ENCODE measurements around the gene RHBDD2. TPM values are rescaled to one million over a fixed set of nuclear protein-coding genes. Genes with fewer than 3 reads are reported as not detected.
"Not testable (repeated sequence)": the region's sequence is repeated elsewhere in the genome, so short reads cannot be mapped to it uniquely, and the experiment has no call there.

RHBDD2 gene
- total RNA-seq, 2 donors from 2014 or later = 42.6 to 51.0 TPM

DNA sequence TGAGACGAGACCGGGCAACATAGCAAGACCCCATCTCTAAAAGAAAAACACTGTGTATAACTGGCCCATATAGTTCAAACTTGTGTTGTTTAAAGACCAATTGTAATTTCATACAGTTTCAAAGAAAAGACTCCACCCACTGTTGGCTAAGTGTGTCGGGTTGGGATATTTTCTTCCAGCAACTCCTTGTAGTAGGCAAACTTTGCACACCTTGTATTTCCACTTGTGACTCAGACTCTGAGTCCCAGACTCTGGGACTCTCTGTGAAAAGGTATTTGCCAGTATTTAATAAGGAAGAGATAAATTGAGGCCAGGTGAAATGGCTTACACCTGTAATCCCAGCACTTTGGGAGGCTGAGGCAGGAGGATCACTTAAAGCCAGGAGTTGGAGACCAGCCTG is 29.3 kb upstream of the RHBDD2 start:
- no peak for DNase-seq
- no peak overlapping the region for H3K9ac ChIP-seq (ENCODE audit: low read depth in 2 of 2, low read length in 2 of 2)
- H3K36me3 ChIP-seq = no peaks in the 10 kb centered on the region
- H3K9me3 ChIP-seq = no peaks in the 10 kb centered on the region
- H3K27ac ChIP-seq = no peak overlapping the region
- no peak overlapping the region for H3K4me3 ChIP-seq
- no peaks in the 10 kb centered on the region for H3K27me3 ChIP-seq
- no peaks in the 10 kb centered on the region for H3K4me1 ChIP-seq
- intact Hi-C loops (cut with DNase I) = no loop called here
- TF ChIP-seq, protein P1, sequence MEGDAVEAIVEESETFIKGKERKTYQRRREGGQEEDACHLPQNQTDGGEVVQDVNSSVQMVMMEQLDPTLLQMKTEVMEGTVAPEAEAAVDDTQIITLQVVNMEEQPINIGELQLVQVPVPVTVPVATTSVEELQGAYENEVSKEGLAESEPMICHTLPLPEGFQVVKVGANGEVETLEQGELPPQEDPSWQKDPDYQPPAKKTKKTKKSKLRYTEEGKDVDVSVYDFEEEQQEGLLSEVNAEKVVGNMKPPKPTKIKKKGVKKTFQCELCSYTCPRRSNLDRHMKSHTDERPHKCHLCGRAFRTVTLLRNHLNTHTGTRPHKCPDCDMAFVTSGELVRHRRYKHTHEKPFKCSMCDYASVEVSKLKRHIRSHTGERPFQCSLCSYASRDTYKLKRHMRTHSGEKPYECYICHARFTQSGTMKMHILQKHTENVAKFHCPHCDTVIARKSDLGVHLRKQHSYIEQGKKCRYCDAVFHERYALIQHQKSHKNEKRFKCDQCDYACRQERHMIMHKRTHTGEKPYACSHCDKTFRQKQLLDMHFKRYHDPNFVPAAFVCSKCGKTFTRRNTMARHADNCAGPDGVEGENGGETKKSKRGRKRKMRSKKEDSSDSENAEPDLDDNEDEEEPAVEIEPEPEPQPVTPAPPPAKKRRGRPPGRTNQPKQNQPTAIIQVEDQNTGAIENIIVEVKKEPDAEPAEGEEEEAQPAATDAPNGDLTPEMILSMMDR (IDR thresholded peaks at IDR 0.05) = no peak

DNA sequence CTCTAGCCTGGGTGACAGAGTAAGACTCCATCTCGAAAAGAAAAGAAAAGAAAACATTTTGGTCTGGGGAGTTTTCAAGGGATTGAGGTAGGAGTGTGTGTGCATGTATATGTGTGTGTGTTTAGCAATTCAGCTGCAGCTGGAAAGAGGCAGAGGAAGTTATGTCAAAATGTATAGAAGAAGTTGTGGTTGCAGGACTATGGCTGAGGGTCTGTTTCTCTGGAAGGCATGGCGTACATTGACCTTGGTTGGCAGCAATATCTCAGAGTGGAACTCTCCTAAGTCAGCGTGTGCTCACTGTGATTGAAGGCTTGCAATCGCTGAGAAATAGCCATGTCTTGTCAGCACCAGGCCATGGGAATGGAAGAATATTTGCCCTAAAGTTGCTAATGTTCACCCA is 28.6 kb upstream of the RHBDD2 start:
- intact Hi-C loops (cut with DNase I) = no loop called here

DNA sequence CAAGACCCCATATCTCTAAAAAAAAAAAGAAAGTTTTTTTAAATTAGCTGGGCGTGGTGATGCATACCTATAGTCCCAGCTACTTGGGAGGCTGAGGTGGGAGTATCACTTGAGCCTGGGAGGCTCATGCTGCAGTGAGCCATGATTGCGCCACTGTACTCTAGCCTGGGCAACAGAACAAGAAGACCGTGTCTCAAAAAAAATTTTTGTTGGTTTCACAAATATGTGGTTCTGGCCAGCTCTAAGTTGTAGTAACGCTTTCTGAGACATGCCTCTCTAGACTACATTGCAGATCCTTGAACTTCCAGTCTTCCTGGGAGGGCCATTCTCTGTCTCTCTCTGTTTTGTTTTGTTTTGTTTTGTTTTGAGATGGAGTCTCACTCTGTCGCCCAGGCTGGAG is 24.6 kb upstream of the RHBDD2 start:
- no peak overlapping the region for H3K27ac ChIP-seq
- H3K4me1 ChIP-seq = no peaks in the 10 kb centered on the region
- H3K9ac ChIP-seq (ENCODE audit: low read depth in 2 of 2, low read length in 2 of 2) = no peak overlapping the region
- intact Hi-C loops (cut with DNase I) = no loop called here
- H3K36me3 ChIP-seq = no peaks in the 10 kb centered on the region
- H3K4me3 ChIP-seq = no peak overlapping the region
- TF ChIP-seq, protein P1 (IDR thresholded peaks at IDR 0.05) = no peak
- H3K27me3 ChIP-seq = no peaks in the 10 kb centered on the region
- H3K9me3 ChIP-seq = no peaks in the 10 kb centered on the region
- no peak for DNase-seq

More for the DNA sequence above, 28.6 kb upstream of the RHBDD2 start:
- Histone ChIP-seq H3K27ac (no peak overlapping the region), H3K4me3 (no peak overlapping the region), H3K36me3 (no peaks in the 10 kb centered on the region), H3K27me3 (no peaks in the 10 kb centered on the region), H3K4me1 (no peaks in the 10 kb centered on the region), H3K9ac (ENCODE audit: low read depth in 2 of 2, low read length in 2 of 2) (no peak overlapping the region), H3K9me3 (no peaks in the 10 kb centered on the region)
- TF ChIP-seq, protein P1 (IDR thresholded peaks at IDR 0.05) = no peak
- no peak for DNase-seq

DNA sequence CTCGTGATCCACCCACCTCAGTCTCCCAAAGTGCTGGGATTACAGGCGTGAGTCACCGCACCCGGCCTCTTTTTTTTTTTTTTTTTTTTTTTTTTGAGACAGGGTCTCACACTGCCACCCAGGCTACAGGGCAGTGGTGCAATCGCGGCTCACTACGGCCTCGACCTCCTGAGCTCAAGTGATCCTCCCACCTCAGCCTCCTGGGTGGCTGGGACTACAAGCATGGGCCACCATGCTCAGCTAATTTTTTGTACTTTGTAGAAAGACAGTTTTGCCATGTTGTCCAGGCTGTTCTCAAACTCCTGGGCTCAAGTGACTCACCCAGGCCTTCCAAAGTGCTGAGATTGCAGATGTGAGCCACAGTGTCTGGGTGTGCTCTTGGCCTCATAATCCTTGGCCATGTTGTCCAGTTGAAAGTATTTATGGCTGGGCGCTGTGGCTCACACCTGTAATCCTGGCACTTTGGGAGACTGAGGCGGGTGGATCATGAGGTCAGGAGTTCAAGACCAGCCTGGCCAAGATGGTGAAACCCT is 24.0 kb upstream of the RHBDD2 start:
- intact Hi-C loops (cut with DNase I); H3K27me3 ChIP-seq: not testable (repeated sequence)

DNA sequence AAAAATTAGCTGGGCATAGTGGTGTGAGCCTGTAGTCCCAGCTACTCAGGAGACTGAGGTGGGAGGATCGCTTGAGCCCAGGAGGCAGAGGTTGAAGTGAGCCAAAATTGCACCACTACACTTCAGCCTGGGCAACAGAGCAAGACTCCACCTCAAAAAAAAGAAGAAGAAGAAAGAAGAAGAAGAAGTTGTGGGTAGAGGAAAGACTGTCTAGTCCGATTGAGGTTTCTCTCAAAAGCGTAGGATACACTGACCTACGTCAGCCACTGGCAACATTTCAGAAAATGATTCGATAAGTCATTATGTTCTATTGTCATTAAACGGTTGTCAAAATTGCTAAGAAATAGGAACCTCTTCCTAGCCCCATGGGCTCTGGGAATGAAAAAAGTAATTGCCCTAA is 22.3 kb upstream of the RHBDD2 start:
- intact Hi-C loops (cut with DNase I) = no loop called here

More for the DNA sequence above, 24.0 kb upstream of the RHBDD2 start:
- H3K9ac ChIP-seq (ENCODE audit: low read depth in 2 of 2, low read length in 2 of 2); H3K36me3 ChIP-seq; H3K9me3 ChIP-seq; DNase-seq; H3K27ac ChIP-seq; H3K4me3 ChIP-seq; H3K4me1 ChIP-seq: not testable (repeated sequence)

DNA sequence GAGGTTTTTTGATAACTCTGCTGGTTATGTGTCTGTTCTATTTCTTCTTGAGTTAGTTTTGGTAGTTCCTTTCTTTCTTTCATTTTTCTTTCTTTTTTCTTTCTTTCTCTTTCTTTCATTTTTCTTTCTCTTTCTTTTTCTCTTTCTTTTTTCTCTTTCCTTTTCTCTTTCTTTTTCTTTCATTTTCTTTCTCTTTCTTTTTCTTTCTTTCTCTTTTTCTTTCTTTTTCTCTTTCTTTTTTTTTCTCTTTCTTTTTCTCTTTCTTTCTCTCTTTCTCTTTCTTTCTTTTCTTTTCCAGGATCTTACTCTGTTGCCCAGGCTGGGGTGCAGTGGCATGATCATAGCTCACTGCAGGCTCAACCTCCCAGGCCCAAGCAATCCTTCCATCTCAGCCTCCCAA is 20.4 kb upstream of the RHBDD2 start:
- H3K36me3 ChIP-seq = no peaks in the 10 kb centered on the region
- no peaks in the 10 kb centered on the region for H3K27me3 ChIP-seq
- no peak overlapping the region for H3K27ac ChIP-seq
- no peaks in the 10 kb centered on the region for H3K9me3 ChIP-seq
- TF ChIP-seq, protein P1 (IDR thresholded peaks at IDR 0.05) = no peak
- H3K4me1 ChIP-seq = no peaks in the 10 kb centered on the region
- no peak for DNase-seq
- no peak overlapping the region for H3K9ac ChIP-seq (ENCODE audit: low read depth in 2 of 2, low read length in 2 of 2)
- intact Hi-C loops (cut with DNase I) = no loop called here
- no peak overlapping the region for H3K4me3 ChIP-seq

More for the DNA sequence above, 22.3 kb upstream of the RHBDD2 start:
- DNase-seq = no peak
- Histone ChIP-seq H3K9me3 (no peaks in the 10 kb centered on the region), H3K9ac (ENCODE audit: low read depth in 2 of 2, low read length in 2 of 2) (no peak overlapping the region), H3K4me1 (no peaks in the 10 kb centered on the region), H3K4me3 (no peak overlapping the region), H3K27ac (no peak overlapping the region), H3K36me3 (no peaks in the 10 kb centered on the region), H3K27me3 (no peaks in the 10 kb centered on the region)
- TF ChIP-seq, protein P1 (IDR thresholded peaks at IDR 0.05) = no peak
